Activated naive CD4-positive, alpha-beta T cell treated with anti-CD3 and anti-CD28 coated beads, Interleukin-2, amount 50 U/mL, for 72 hours (primary cell): Measurements from ENCODE around the gene PKP4. TPM values are rescaled to one million over a fixed set of nuclear protein-coding genes. Genes with fewer than 3 reads are reported as not detected.
A peak's percentile ranks its signal among the peaks of the same experiment; 100 is the strongest.

Experiments
- ATAC-seq, 2 donors: fragments of 150-1000 bp; cut with Tn5 transposase; 2 replicates each; pipeline ENCODE4 v1.10.0; 2021; ENCODE audit warnings: mild to moderate bottlenecking in 2 of 2, moderate library complexity in 2 of 2
- DNase-seq, 2 donors: peaks; one replicate each; pipeline ENCODE4 v3.0.0; 2021 to 2022; ENCODE audit warnings: low spot score in 2 of 2
- H3K27ac Mint-ChIP-seq, 2 donors: one replicate each; pipeline ENCODE4 v1.8.0; 2022; ENCODE audit warnings: mild to moderate bottlenecking in 2 of 2, mixed read lengths in 2 of 2
- H3K36me3 Mint-ChIP-seq, 2 donors: one replicate each; pipeline ENCODE4 v1.8.0; 2022; ENCODE audit warnings: mixed read lengths in 2 of 2
- H3K9me3 Mint-ChIP-seq, 2 donors: one replicate each; pipeline ENCODE4 v1.8.0; 2022; ENCODE audit warnings: mixed read lengths in 2 of 2
- total RNA-seq, 2 donors: library from RNA; stranded (reverse); gene quantifications; one replicate each; pipeline ENCODE4 v1.2.3, GENCODE V29; 2022

Gene PKP4
- total RNA-seq, 2 donors from 2014 or later = 36.3 to 44.8 TPM

DNA sequence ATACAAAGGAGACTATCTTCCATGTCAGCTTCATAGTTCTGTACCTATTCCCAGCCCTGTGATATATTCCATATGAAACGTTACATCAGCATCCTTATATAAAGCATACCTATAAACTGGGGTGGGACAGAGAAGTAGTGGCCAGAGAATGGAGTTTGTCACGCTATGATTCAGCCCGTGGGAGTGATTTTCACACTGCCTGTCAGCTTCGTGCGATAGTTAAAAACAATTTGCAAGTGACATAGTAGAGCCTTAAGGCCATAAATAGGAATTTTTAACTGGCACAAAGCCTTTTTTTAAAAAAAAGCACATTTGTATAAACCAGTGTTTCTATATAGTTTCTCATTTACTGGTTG is 30.2 kb downstream of the PKP4 start:
- H3K27ac Mint-ChIP-seq = no peak overlapping the region
- peaks cover 0 to 5% of the 10 kb centered on the region in 2 donors for H3K36me3 Mint-ChIP-seq
- peaks cover 0 to 4% of the 10 kb centered on the region in 2 donors for H3K9me3 Mint-ChIP-seq
- DNase-seq (no peak), ATAC-seq (peak in 1 of 2 donors; percentile 12)

DNA sequence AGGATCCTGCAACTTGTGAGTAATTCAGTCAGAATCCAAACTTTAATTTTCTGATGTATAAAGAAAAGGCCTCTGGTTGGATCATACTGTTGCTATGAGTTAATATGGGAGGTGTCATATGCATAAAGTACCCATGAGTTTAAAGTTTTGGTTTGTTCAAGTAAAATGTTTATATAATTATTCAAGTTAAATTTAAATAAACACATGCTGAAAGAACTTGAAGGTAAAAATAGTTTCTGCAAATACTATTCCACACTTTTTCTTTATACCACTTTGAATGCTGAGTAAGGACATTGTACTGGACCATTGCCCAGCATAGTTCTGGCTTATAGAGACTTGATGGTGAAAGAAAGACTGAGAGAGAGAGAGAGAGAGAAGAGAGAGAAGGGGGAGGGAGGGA is 30.7 kb downstream of the PKP4 start:
- no peak for ATAC-seq

DNA sequence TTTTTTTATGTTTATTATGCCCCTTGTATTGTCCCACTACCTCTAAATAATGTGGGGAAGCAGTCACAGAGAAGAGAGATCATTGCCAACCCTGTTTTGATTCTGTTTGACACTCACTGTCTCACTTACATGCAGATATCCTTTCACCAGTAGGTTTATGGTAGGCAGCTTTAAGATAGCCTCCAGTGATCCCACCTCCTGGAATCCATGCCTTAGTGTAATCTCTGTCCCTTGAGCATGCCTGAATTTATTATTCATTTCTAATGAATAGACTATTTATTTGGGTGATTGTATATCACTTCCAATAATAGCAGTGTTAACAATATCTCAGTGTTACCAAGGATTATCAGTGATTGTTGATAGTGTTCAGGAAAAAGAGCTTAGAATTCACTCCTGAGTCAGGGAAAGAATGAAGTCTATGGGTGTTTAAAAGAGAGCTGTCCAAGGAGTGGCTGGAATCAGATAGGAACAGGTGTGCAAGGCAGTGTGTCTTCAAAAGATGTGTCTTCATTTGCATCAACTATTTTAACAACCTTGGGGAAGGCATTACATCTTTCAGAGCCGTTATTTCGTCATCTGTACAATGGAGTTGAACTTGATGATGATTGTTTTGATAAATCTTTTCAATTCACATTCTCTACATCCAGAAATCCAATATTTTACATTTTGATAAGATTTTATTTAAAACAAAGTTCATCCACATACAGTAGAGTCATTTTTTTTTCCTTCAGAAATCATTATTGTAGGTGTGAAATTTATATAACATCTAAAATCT is 31.9 kb downstream of the PKP4 start:
- no peak overlapping the region for H3K27ac Mint-ChIP-seq
- H3K9me3 Mint-ChIP-seq = no peaks in the 10 kb centered on the region
- DNase-seq (no peak), ATAC-seq (no peak)
- no peaks in the 10 kb centered on the region for H3K36me3 Mint-ChIP-seq

More for the DNA sequence above, 30.7 kb downstream of the PKP4 start:
- Mint-ChIP-seq H3K27ac (no peak overlapping the region), H3K9me3 (peaks cover 0 to 4% of the 10 kb centered on the region in 2 donors), H3K36me3 (peaks cover 0 to 5% of the 10 kb centered on the region in 2 donors)
- no peak for DNase-seq

DNA sequence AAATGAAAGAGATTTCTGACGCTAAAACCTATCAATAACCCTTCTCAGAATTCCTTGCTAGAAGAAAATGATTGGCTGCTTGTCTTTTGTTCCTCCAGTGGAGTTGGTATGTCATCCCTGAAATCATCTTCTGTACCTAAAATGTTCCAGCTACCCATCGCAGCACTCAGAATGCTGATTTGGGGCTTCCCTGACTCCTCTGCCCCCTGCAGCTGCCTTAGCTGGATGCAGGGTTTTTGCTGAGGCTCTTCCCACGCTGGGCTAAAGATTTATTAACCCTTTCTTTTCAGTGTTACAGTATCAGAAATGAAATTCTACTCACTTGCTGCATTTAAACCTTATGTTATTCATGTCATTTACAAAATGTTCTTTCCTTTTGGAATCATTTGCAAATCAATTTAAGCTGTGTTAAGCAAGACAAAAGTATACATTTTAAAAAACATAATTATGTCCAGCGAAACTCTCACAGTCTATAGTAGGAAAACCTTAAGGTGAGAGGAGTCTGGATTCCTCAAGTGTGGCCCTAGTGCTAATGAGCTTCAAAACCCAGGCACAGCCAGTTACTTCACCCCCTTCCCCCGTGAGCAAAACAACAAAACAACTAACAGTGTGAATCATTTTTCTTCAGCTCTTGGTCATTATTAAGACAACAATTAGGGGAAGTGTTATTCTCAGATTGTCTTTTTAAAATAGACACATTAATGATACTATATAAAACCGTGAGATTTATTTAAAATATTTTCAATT is 32.8 kb downstream of the PKP4 start:
- H3K36me3 Mint-ChIP-seq = no peaks in the 10 kb centered on the region
- H3K9me3 Mint-ChIP-seq = no peaks in the 10 kb centered on the region
- ATAC-seq (no peak), DNase-seq (no peak)
- peak overlapping the region in 1 of 2 donors; percentile 7 for H3K27ac Mint-ChIP-seq

DNA sequence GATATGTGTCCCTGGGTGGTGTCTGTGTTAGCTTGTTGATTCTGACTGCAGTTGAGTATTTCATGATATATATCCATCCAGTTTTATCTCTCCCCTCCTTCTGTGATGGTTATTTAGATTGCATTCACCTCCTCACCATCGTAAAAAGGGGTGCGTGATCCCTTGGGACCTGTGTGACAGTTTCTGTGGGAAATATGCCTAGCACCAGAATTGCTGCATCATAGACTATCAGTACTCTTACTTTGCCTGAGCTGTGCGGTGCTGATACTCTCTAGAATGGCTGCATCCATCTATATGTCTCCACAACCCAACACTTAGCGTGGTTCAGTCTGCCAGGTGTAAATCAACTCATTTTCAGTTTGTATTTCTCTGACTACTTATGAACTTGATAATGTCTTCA is 34.3 kb downstream of the PKP4 start:
- H3K27ac Mint-ChIP-seq = no peak overlapping the region
- no peaks in the 10 kb centered on the region for H3K36me3 Mint-ChIP-seq
- ATAC-seq (no peak), DNase-seq (no peak)
- no peaks in the 10 kb centered on the region for H3K9me3 Mint-ChIP-seq

DNA sequence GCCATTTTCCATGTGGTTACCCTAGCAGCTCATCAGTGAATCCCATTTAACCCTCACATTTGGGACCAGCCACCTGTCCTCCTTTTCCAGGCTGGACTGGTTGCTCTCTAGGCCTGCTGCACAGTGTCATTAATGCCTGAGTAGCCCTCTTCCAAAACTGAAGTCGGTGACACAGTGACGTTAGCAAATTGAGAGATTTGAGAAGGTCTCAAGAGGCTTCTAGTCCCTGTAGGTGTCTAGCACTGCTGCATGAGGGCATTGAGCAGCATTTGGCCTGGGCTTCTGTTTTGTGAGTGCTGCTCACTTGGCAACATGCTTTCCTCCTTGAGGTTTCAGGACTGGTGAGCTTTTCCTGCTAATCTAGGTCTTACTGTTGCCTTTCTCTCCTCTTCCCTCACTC is 36.7 kb downstream of the PKP4 start:
- no peak for ATAC-seq
- Mint-ChIP-seq H3K27ac (no peak overlapping the region), H3K36me3 (no peaks in the 10 kb centered on the region), H3K9me3 (no peaks in the 10 kb centered on the region)
- DNase-seq = no peak

DNA sequence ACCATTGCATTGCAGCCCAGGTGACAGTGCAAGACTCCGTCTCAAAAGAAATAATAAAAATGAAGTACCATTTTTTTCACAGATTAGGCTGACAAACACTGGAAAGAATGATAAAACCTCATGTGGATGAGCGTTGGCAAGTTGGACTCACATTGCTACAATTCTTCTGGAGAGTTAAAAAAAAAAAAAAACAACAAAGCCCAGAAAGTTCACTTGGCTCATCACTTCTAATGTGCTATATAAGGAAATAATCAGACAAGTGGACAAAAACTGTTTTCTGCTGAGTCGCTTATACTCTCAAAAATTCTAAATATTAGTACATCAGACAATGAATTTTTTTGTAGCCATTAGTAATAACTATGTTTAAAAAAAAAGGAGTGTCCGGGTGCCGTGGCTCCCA is 38.4 kb downstream of the PKP4 start:
- ATAC-seq (no peak), DNase-seq (no peak)
- Mint-ChIP-seq H3K36me3 (no peaks in the 10 kb centered on the region), H3K9me3 (no peaks in the 10 kb centered on the region), H3K27ac (no peak overlapping the region)

DNA sequence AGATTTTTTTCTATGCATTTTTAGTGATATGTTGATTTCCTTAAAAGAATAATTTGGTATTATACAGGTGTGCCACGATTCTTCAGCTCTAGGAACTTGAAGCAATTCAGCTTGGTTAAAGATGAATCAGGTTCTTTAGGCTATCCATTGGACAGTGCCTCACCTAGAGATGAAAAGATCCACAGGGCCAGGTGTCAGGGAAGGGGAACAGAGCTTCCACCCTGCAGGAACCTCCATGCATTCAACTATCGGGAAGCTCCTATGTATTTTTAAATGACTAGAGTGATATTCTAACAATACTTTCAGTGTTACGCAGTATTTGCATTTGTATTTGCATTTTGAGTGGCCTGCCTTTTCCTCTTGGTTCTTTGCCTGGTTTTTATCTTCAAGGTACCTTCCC is 40.2 kb downstream of the PKP4 start:
- H3K36me3 Mint-ChIP-seq = no peaks in the 10 kb centered on the region
- DNase-seq = no peak
- ATAC-seq = no peak
- no peaks in the 10 kb centered on the region for H3K9me3 Mint-ChIP-seq
- H3K27ac Mint-ChIP-seq = peak overlapping the region in 1 of 2 donors; percentile 52

DNA sequence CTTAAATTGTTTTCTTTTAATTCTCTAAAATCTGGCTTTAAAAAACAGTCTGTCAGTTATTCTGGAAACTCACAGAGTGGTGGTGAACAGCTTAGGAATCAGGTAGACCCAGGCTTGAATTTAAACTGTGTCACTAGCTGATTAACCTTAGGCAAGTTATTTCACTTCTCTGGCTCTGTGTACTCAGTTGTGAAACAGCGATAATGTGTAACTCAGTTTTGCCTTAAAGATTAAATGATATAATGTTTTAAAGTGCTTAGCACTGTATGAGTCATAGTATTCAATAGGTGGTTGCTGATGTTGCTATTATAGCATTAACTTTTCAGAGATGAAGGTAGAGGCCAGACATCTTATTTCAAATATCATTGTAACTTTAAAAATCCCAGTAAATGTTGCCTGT is 40.7 kb downstream of the PKP4 start:
- no peak for DNase-seq
- Mint-ChIP-seq H3K36me3 (no peaks in the 10 kb centered on the region), H3K27ac (peak overlapping the region in 1 of 2 donors; percentile 52), H3K9me3 (no peaks in the 10 kb centered on the region)
- ATAC-seq = peak in 1 of 2 donors; percentile 49

DNA sequence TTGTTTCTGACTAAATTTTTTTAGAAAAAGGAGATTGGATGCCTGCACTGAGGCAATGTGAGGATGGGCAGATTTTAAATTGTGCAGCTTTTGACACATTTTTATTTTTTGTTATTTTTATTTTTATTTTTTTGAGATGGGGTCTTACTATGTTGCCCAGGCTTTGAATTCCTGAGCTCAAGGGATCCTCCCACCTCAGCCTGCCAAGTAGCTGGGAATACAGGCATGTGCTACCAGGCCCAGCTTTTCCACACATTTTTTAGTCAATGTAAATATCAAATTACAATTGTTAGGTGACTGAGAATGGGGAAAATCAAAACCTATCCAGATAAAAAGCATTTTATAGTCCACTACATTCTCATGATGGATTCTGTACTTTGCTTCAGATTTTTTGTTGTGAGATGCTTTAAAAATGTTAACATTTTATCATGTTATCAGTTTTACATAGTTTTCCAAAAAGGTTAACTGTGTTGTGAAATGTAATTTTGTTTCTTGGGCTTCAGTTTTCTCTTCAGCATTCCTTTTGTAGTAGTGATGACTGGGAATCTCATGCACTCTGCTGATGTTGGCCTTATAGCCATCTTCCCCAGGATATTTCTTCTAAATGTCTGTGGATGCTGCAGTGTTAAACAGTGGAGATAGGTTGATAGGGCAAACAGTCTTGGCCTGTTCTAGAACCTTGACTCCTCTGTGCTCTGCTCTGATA is 41.4 kb downstream of the PKP4 start:
- Mint-ChIP-seq H3K36me3 (no peaks in the 10 kb centered on the region), H3K9me3 (no peaks in the 10 kb centered on the region), H3K27ac (no peak overlapping the region)
- DNase-seq = no peak
- no peak for ATAC-seq

DNA sequence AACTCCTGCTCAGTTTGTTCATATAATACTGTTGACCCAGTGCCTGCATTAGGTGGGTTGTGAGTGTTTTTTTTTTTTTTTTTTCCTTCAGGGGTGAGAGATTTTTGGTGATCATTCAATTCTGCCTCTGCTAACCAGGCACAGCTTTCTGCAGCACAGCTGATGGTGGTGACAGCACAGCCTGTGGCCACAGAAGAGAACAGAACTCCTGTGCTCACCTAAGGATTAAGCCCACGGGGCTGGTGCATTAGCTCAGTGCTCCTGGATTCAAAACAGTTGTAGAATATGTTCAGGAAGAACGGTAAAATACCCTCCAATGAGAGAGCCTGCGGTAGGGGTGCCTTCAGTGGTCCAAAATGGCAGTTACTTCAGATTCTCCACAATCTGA is 42.0 kb downstream of the PKP4 start:
- Mint-ChIP-seq H3K9me3 (no peaks in the 10 kb centered on the region), H3K36me3 (no peaks in the 10 kb centered on the region), H3K27ac (no peak overlapping the region)
- no peak for DNase-seq
- ATAC-seq = no peak

DNA sequence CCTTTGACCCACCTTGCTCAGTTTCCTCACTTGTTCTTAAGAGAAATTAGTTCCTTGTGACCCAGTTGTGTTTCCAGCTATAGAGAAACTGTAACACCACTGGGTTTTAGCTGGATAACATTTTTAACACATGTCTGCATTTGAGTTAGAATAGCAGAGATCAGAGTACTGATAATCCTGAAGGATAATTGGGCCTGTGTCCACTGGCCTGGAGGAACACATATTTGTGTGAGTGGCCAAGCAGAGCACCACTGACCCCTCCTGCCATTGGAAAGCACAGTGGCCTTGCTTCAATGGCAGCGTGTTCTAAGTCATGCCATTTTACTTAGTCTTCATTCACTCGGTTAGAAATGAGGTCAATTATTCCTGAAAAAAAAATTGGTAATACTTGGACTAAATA is 42.6 kb downstream of the PKP4 start:
- ATAC-seq (no peak), DNase-seq (no peak)
- Mint-ChIP-seq H3K36me3 (no peaks in the 10 kb centered on the region), H3K27ac (no peak overlapping the region), H3K9me3 (no peaks in the 10 kb centered on the region)

DNA sequence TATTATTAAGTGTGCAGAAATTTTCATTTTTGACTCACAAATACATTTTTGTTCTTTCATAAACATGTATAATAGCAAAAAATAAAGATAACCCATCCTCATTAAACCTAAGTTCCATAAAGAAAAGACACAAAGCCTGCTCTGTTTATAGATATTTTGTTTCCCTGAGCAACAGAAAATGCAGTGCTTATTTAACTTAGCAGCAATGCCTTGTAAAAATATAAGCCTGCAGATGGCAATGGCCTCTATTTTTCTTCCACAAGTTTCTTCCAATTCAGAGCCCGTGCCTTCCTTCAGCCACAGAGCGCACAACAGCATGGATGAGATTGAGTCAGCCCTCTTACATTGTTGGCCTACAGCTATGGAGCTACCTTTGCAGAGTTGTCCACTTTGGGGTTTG is 43.6 kb downstream of the PKP4 start:
- Mint-ChIP-seq H3K9me3 (no peaks in the 10 kb centered on the region), H3K36me3 (no peaks in the 10 kb centered on the region), H3K27ac (no peak overlapping the region)
- ATAC-seq = no peak
- no peak for DNase-seq

DNA sequence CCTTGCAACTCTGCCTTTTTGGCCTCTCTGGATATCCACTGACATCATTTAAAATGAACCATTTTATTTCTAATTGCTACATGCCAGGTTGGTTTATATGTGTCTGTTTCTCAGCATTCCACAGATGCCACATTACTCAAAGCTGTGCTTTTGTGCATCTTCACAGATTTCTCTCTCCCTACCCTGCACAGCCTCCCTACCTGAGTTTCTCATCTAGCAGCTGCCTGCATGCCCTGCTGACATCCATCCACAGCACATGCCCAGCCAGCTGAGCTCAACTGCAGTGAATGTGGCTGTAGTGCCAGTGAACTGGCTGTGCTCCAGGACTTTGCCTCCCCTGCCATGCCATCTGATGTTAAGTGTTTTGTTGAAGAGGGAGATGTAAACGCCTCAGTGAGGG is 44.5 kb downstream of the PKP4 start:
- H3K9me3 Mint-ChIP-seq = no peaks in the 10 kb centered on the region
- DNase-seq (no peak), ATAC-seq (no peak)
- no peaks in the 10 kb centered on the region for H3K36me3 Mint-ChIP-seq
- no peak overlapping the region for H3K27ac Mint-ChIP-seq

DNA sequence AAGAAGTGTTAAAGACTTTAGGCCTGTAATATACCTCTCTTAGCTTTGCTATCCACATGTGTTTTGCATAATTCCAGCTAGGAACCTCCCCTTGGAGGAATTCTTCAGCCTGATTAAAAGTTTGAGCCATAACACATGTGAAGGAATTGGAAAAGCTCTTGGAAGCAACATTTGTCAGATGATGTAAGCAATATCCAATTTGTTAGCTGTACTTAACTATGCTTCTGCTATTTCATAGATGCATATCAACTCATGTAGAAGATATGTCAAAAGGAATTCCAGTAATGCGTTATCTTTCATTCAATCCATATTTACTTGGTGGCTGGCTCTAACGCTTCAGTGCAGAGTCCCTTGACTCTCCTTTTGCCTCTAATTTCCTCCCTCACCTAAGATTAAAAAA is 46.2 kb downstream of the PKP4 start:
- Mint-ChIP-seq H3K9me3 (no peaks in the 10 kb centered on the region), H3K36me3 (no peaks in the 10 kb centered on the region), H3K27ac (no peak overlapping the region)
- ATAC-seq (no peak), DNase-seq (no peak)

DNA sequence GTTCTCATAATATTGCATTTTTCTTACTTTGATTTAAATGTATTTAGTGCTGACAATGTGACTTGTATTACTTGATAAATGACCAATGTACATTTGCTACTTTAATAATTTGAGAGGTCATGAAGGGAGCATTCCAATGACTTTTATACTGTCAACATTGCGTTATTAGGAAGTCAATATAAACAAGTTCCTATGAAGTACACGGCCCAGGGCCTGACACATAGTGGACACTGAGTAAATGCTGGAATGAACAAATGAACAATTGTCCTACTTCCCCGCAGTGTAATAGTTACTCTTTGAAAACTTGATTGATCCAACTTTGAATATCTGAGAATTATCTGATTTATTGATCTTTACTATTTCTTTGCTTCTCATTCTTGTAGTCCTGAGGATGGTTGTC is 47.3 kb downstream of the PKP4 start:
- ATAC-seq (no peak), DNase-seq (no peak)
- H3K9me3 Mint-ChIP-seq = no peaks in the 10 kb centered on the region

DNA sequence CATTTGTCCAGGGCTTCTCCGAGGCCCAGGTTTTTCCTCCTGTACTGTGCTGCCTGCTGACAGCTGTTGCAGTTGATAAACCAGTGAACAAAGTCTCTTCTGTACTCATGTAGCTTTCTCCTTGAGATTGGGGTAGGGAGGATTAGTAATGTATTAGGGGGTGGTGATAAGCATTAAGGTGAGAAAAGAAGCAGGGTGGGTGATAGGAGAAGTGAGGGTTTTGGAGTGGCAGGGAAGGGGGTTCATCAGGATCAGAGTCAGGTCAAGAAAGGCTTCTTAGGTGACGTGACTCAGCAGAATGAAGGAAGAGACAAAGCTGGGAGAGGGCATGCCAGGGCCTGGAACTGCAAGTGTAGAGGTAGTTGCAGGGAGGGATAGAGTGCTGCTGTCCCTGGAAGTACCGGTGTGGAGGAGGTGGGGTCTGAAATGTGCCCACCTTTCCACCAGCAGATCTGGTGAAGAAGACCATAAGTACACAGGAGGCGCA is 48.7 kb downstream of the PKP4 start:
- ATAC-seq (no peak), DNase-seq (no peak)
- H3K27ac Mint-ChIP-seq = peak overlapping the region in 1 of 2 donors; percentile 67
- H3K9me3 Mint-ChIP-seq = no peaks in the 10 kb centered on the region
- no peaks in the 10 kb centered on the region for H3K36me3 Mint-ChIP-seq

More for the DNA sequence above, 47.3 kb downstream of the PKP4 start:
- no peaks in the 10 kb centered on the region for H3K36me3 Mint-ChIP-seq
- no peak overlapping the region for H3K27ac Mint-ChIP-seq
